ENCODE data around the gene FAM120C. TPM values are rescaled to one million over a fixed set of nuclear protein-coding genes. Genes with fewer than 3 reads are reported as not detected.

Gene FAM120C
- total RNA-seq, 1 donor from 2014 or later = 5.9 TPM

- Mint-ChIP-seq H3K4me3 (ENCODE audit: unreplicated experiment) (no peak overlapping the region), H3K4me1 (ENCODE audit: low read depth, unreplicated experiment) (no peaks in the 10 kb centered on the region), H3K27ac (ENCODE audit: unreplicated experiment) (peak overlapping the region; percentile 68), H3K27me3 (ENCODE audit: unreplicated experiment) (peaks cover 3% of the 10 kb centered on the region), H3K9me3 (ENCODE audit: unreplicated experiment) (peaks cover 2% of the 10 kb centered on the region), H3K36me3 (ENCODE audit: unreplicated experiment) (peaks cover 6% of the 10 kb centered on the region)
- no peak for TF ChIP-seq CTCF (IDR thresholded peaks at IDR 0.05; ENCODE audit: partially characterized antibody, unreplicated experiment)
- DNase-seq = no peak
These were observed 153.4 kb downstream of the FAM120C start for GRCh38 chrX:54029529-54030143.

GRCh38 chrX:54024350-54024749 lies 158.7 kb downstream of the FAM120C start:
- TF ChIP-seq CTCF (IDR thresholded peaks at IDR 0.05; ENCODE audit: partially characterized antibody, unreplicated experiment) = no peak
- H3K4me3 Mint-ChIP-seq (ENCODE audit: unreplicated experiment) = no peak overlapping the region
- DNase-seq = no peak
- H3K36me3 Mint-ChIP-seq (ENCODE audit: unreplicated experiment) = peaks cover 6% of the 10 kb centered on the region
- peaks cover 3% of the 10 kb centered on the region for H3K27me3 Mint-ChIP-seq (ENCODE audit: unreplicated experiment)
- H3K9me3 Mint-ChIP-seq (ENCODE audit: unreplicated experiment) = peaks cover 2% of the 10 kb centered on the region
- H3K27ac Mint-ChIP-seq (ENCODE audit: unreplicated experiment) = no peak overlapping the region
- H3K4me1 Mint-ChIP-seq (ENCODE audit: low read depth, unreplicated experiment) = no peaks in the 10 kb centered on the region

Other genes with a start within 250 kb of the FAM120C start
- 32.6 TPM for gene PHF8, start 138.8 kb downstream of the FAM120C start, total RNA-seq (ENCODE audit: unreplicated experiment)
- 19.7 TPM for gene WNK3, start 174.8 kb upstream of the FAM120C start, total RNA-seq (ENCODE audit: unreplicated experiment)